HEK293 (cell line): ENCODE data around the gene MLPH.

Source experiments
- CTCF ChIA-PET: fragments of 350-600 bp; formaldehyde crosslinking; extraction: SDS; loops from one replicate; lab custom pipeline; 2021; ENCODE audit warnings: antibody characterized with exemption; lab: Yijun Ruan, JAX
- POLR2A ChIA-PET: fragments of 300-600 bp; formaldehyde crosslinking; extraction: SDS; loops from one replicate; lab custom pipeline; 2020; ENCODE audit warnings: antibody characterized with exemption, inconsistent platforms; lab: Yijun Ruan, JAX
- H3K27ac ChIP-seq: fragments of 200-500 bp; sonication (Bioruptor generic); 2 replicates; pipeline ENCODE4 v1.5.1; 2014; ENCODE audit warnings: low read depth, low read length, control low read depth, inconsistent platforms; ENCODE audit errors: extremely low read depth
- H3K36me3 ChIP-seq, 2 experiments: fragments of 200-500 bp in 1 of 2; sonication (Bioruptor generic) in 1 of 2; 1 replicate in 1 of 2; 2 replicates in 1 of 2; pipeline ENCODE4 v1.5.1; 2014 to 2017; ENCODE audit warnings: inconsistent platforms in 2 of 2, low read length in 2 of 2; ENCODE audit not compliant: control insufficient read depth in 2 of 2, insufficient read depth in 1 of 2
- H3K4me1 ChIP-seq: fragments of 200-500 bp; sonication (Bioruptor generic); 2 replicates; pipeline ENCODE4 v1.5.1; 2014; ENCODE audit warnings: mild to moderate bottlenecking, low read length, inconsistent platforms; ENCODE audit not compliant: control insufficient read depth, insufficient read depth
- H3K4me3 ChIP-seq: 2 replicates; pipeline ENCODE4 v1.5.1; 2011; ENCODE audit warnings: low read depth, mild to moderate bottlenecking, control low read depth, low read length, moderate library complexity
- H3K9me3 ChIP-seq: fragments of 200-500 bp; sonication (Bioruptor generic); 2 replicates; pipeline ENCODE4 v1.5.1; 2014; ENCODE audit warnings: low read depth, low read length, inconsistent platforms; ENCODE audit not compliant: control insufficient read depth, insufficient read depth
- GLI2 ChIP-seq: fragments of 450-650 bp; formaldehyde crosslinking; IDR thresholded peaks from 2 replicates; pipeline ENCODE4; 2017; ENCODE audit warnings: missing biosample characterization, missing genetic modification characterization, low read depth, borderline replicate concordance
- INSM2 ChIP-seq: fragments of 450-650 bp; formaldehyde crosslinking; IDR thresholded peaks from 2 replicates; pipeline ENCODE4 v1.5.1; 2016; ENCODE audit warnings: missing biosample characterization, missing genetic modification characterization
- KLF16 ChIP-seq: fragments of 450-650 bp; formaldehyde crosslinking; IDR thresholded peaks from 2 replicates; pipeline ENCODE4 v1.5.1; 2017; ENCODE audit warnings: missing biosample characterization, missing genetic modification characterization
- KLF8 ChIP-seq: fragments of 450-650 bp; formaldehyde crosslinking; IDR thresholded peaks from 2 replicates; pipeline ENCODE4 v1.5.1; 2016; ENCODE audit warnings: missing biosample characterization, missing genetic modification characterization
- MEIS1 ChIP-seq: sonication (generic); formaldehyde crosslinking; IDR thresholded peaks from 2 replicates; pipeline ENCODE4 v1.8.1; 2022; ENCODE audit warnings: missing genetic modification reagents, mild to moderate bottlenecking, borderline replicate concordance
- SP2 ChIP-seq: fragments of 450-650 bp; formaldehyde crosslinking; IDR thresholded peaks from 2 replicates; pipeline ENCODE4 v1.5.1; 2016; ENCODE audit warnings: missing biosample characterization, missing genetic modification characterization
- SP3 ChIP-seq: fragments of 450-650 bp; formaldehyde crosslinking; IDR thresholded peaks from 2 replicates; pipeline ENCODE4 v1.5.1; 2016; ENCODE audit warnings: missing biosample characterization, missing genetic modification characterization
- ZBTB48 ChIP-seq: fragments of 450-650 bp; formaldehyde crosslinking; IDR thresholded peaks from 2 replicates; pipeline ENCODE4 v1.5.1; 2016; ENCODE audit warnings: missing biosample characterization, missing genetic modification characterization
- ZNF114 ChIP-seq: fragments of 450-650 bp; formaldehyde crosslinking; IDR thresholded peaks from 2 replicates; pipeline ENCODE4 v1.5.0; 2017; ENCODE audit warnings: missing biosample characterization, missing genetic modification characterization
- ZNF175 ChIP-seq: fragments of 450-650 bp; formaldehyde crosslinking; IDR thresholded peaks from 2 replicates; pipeline ENCODE4 v1.5.1; 2016; ENCODE audit warnings: missing biosample characterization, missing genetic modification characterization
- ZNF19 ChIP-seq: fragments of 450-650 bp; formaldehyde crosslinking; IDR thresholded peaks from 2 replicates; pipeline ENCODE4; 2016; ENCODE audit warnings: missing biosample characterization, missing genetic modification characterization, low read depth
- ZNF324 ChIP-seq: fragments of 450-650 bp; formaldehyde crosslinking; IDR thresholded peaks from 2 replicates; pipeline ENCODE4 v1.5.1; 2016; ENCODE audit warnings: missing biosample characterization, missing genetic modification characterization
- ZNF37A ChIP-seq: fragments of 450-650 bp; IDR thresholded peaks from 2 replicates; pipeline ENCODE4 v1.5.1; 2018; ENCODE audit warnings: missing biosample characterization, missing genetic modification characterization
- ZNF416 ChIP-seq: fragments of 450-650 bp; formaldehyde crosslinking; IDR thresholded peaks from 2 replicates; pipeline ENCODE4 v1.5.1; 2016; ENCODE audit warnings: missing biosample characterization, missing genetic modification characterization
- ZNF473 ChIP-seq: fragments of 450-650 bp; formaldehyde crosslinking; IDR thresholded peaks from 2 replicates; pipeline ENCODE4 v1.5.1; 2017; ENCODE audit warnings: missing biosample characterization, missing genetic modification characterization
- ZNF488 ChIP-seq: fragments of 450-650 bp; formaldehyde crosslinking; IDR thresholded peaks from 2 replicates; pipeline ENCODE4 v1.5.1; 2016; ENCODE audit warnings: missing biosample characterization, missing genetic modification characterization
- ZNF518A ChIP-seq: fragments of 450-650 bp; formaldehyde crosslinking; conservative IDR thresholded peaks from 2 replicates; pipeline ENCODE4 v1.5.1; 2016; ENCODE audit warnings: low read depth, missing biosample characterization, missing genetic modification characterization
- ZNF521 ChIP-seq: fragments of 450-650 bp; formaldehyde crosslinking; IDR thresholded peaks from 2 replicates; pipeline ENCODE4 v1.5.1; 2017; ENCODE audit warnings: missing biosample characterization, mild to moderate bottlenecking, missing genetic modification characterization
- ZNF549 ChIP-seq: fragments of 450-650 bp; IDR thresholded peaks from 2 replicates; pipeline ENCODE4 v1.5.1; 2018; ENCODE audit warnings: missing biosample characterization, missing genetic modification characterization, mild to moderate bottlenecking, inconsistent platforms, moderate library complexity
- ZNF571 ChIP-seq: fragments of 450-650 bp; formaldehyde crosslinking; IDR thresholded peaks from 2 replicates; pipeline ENCODE4 v1.5.0; 2017; ENCODE audit warnings: missing biosample characterization, missing genetic modification characterization
- ZNF610 ChIP-seq: fragments of 450-650 bp; formaldehyde crosslinking; IDR thresholded peaks from 2 replicates; pipeline ENCODE4 v1.5.1; 2016; ENCODE audit warnings: missing biosample characterization, missing genetic modification characterization, borderline replicate concordance
- ZNF623 ChIP-seq: fragments of 450-650 bp; formaldehyde crosslinking; IDR thresholded peaks from 2 replicates; pipeline ENCODE4 v1.5.1; 2016; ENCODE audit warnings: missing biosample characterization, missing genetic modification characterization
- ZNF654 ChIP-seq: fragments of 450-650 bp; formaldehyde crosslinking; IDR thresholded peaks from 2 replicates; pipeline ENCODE4 v1.5.1; 2016; ENCODE audit warnings: low read depth, missing biosample characterization, missing genetic modification characterization
- ZNF768 ChIP-seq: fragments of 450-650 bp; formaldehyde crosslinking; IDR thresholded peaks from 2 replicates; pipeline ENCODE4 v1.5.1; 2018; ENCODE audit warnings: missing biosample characterization, mild to moderate bottlenecking, missing genetic modification characterization
- ZSCAN4 ChIP-seq: fragments of 450-650 bp; formaldehyde crosslinking; IDR thresholded peaks from 2 replicates; pipeline ENCODE4 v1.5.1; 2017; ENCODE audit warnings: missing biosample characterization, missing genetic modification characterization

Gene MLPH

DNA sequence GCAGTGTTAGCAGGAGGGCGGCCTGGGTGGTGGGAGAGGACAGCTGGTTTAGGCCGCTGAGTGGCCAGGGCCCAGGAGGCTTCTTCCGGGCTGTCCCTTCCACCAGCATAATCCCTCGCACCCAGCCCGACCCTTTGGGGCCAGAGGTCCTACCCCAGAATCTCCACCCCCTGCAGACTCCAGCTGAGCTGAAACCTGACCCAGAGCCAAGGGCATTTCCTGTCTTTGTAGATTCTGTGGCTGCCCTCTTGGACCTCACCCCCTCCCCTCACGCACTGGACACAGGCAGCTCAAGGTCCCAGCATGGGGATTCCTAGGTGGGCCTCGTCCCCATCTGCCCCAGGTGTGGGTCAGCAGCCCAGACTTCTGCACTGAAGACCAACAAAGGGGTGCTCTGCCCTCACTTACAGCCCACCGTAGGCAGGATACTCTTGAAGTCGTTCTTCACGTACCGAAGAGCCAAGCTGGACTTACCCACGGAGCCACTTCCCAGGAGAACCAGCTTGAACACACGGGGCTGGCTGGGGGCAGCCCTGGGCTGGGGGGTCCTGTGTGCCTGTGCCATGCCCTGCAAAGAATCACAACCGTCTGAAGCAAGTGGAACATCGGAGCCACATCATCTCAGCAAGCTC is 98.7 kb downstream of the MLPH start:
- Histone ChIP-seq H3K36me3 (no peaks in the 10 kb centered on the region), H3K27ac (no peak overlapping the region), H3K4me3 (no peak overlapping the region), H3K4me1 (no peaks in the 10 kb centered on the region)
- CTCF ChIA-PET, result interaction anchor here (0.6 to 2.2 kb wide), 6 partner anchors 14 to 273 kb away, joined by 3 to 11 read pairs (median 5); no protein-coding TSS in a partner anchor
- TF ChIP-seq ZNF768 (tag by site-specific recombination), result no peak
- no peak for TF ChIP-seq ZNF324 (tag by site-specific recombination)
- no peak for TF ChIP-seq ZBTB48 (tag by site-specific recombination)
- TF ChIP-seq ZNF549 (tag by site-specific recombination), result no peak
- TF ChIP-seq ZNF571 (tag by site-specific recombination), result no peak
- TF ChIP-seq KLF8 (tag by site-specific recombination), result no peak
- no peak for TF ChIP-seq SP2
- TF ChIP-seq KLF16 (tag by site-specific recombination), result no peak
- no peak for TF ChIP-seq ZNF473 (tag by site-specific recombination)
- no peak for TF ChIP-seq ZNF521 (tag by site-specific recombination)
- no peak for TF ChIP-seq ZNF518A (tag by site-specific recombination)
- no peak for TF ChIP-seq ZNF37A (tag by site-specific recombination)
- no peak for TF ChIP-seq GLI2
- TF ChIP-seq, all 188 proteins: peak for 0
- POLR2A ChIA-PET, result no interaction called here
- no peaks in the 10 kb centered on the region for H3K9me3 ChIP-seq

DNA sequence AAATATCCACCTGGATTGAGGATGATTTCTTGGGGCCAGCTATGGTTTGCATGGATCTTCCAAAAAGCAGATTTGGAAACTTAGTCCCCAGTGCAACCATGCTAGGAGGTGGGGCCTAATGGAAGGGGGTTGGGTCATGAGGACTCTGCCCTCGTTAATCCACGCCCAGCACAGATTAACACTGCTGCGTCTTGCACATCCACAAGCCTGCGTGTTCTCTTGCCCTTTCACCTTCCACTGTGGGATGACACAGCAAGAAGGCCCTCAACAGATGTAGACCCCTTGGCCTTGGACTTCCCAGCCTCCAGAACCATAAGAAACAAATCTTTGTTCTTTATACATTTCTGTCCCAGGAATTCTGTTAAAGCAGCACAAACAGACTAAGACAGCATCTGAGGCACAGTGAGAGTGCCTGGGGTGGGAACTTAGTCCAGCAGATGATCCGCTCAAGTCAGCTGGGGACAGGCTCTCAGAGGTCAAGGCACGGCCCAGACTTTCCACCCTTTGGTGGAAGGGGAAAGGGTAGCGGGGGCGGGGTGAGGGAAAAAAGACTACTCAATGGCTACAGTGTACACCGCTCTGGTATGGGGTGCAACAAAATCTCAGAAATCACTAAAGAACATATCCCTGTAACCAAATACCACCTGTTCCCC is 101.1 kb downstream of the MLPH start:
- H3K4me1 ChIP-seq, result no peaks in the 10 kb centered on the region
- no peak overlapping the region for H3K4me3 ChIP-seq
- no peaks in the 10 kb centered on the region for H3K36me3 ChIP-seq
- no peak for TF ChIP-seq ZNF175
- no peak for TF ChIP-seq SP3 (tag by site-specific recombination)
- TF ChIP-seq ZNF610, result no peak
- no peak for TF ChIP-seq ZSCAN4
- no peak for TF ChIP-seq ZNF19 (tag by site-specific recombination)
- no peak for TF ChIP-seq ZNF324 (tag by site-specific recombination)
- TF ChIP-seq ZNF114 (tag by site-specific recombination), result no peak
- TF ChIP-seq ZNF416 (tag by site-specific recombination), result no peak
- no peak for TF ChIP-seq INSM2 (tag by site-specific recombination)
- TF ChIP-seq MEIS1, result no peak
- TF ChIP-seq ZNF623, result no peak
- no peak for TF ChIP-seq ZNF488 (tag by site-specific recombination)
- TF ChIP-seq ZNF654 (tag by site-specific recombination), result no peak
- no peaks in the 10 kb centered on the region for H3K9me3 ChIP-seq
- CTCF ChIA-PET, result interaction anchor here (1.2 kb wide), 1 partner anchor 16 kb away, joined by 8 read pairs; no protein-coding TSS in a partner anchor
- H3K27ac ChIP-seq, result no peak overlapping the region
- POLR2A ChIA-PET, result interaction anchor here (0.6 kb wide), 1 partner anchor 360 kb away, joined by 5 read pairs; no protein-coding TSS in a partner anchor
